GM12878 (cell line): Measurements from ENCODE around the gene C20orf202. TPM values are rescaled to one million over a fixed set of nuclear protein-coding genes. Genes with fewer than 3 reads are reported as not detected.

ENCODE experiments used
- ATAC-seq: fragments of 200-7000 bp; cut with Tn5 transposase; 3 replicates; pipeline ENCODE4 v1.9.1; 2020; ENCODE audit warnings: mild to moderate bottlenecking, moderate library complexity
- BruUV-seq: library from RNA; stranded (reverse); fragments of 400-500 nt; replicated peaks from 2 replicates; lab custom pipeline; 2021; lab: Mats Ljungman, UMichigan
- CTCF ChIA-PET: fragments of 300-600 bp; sonication (Branson Sonifier 250); formaldehyde crosslinking; extraction: SDS; loops from one replicate; lab custom pipeline; 2021; ENCODE audit warnings: inconsistent platforms; lab: Yijun Ruan, JAX
- POLR2A ChIA-PET: fragments of 350-600 bp; formaldehyde crosslinking; extraction: SDS; loops from one replicate; lab custom pipeline; 2021; ENCODE audit warnings: inconsistent platforms; lab: Charles Lee
- RAD21 ChIA-PET: fragments of 300-600 bp; sonication (Branson Sonifier 250); formaldehyde crosslinking; loops from one replicate; lab custom pipeline; 2023; ENCODE audit warnings: antibody characterized with exemption; ENCODE audit not compliant: unreplicated experiment; lab: Charles Lee
- SMC1A ChIA-PET: fragments of 300-600 bp; sonication (Branson Sonifier 250); formaldehyde crosslinking; loops from one replicate; lab custom pipeline; 2023; ENCODE audit not compliant: unreplicated experiment, uncharacterized antibody; lab: Charles Lee
- DNase-seq: peaks from one replicate; pipeline ENCODE4 v3.0.0-alpha.2; 2011; ENCODE audit warnings: low read depth, low spot score
- FAIRE-seq: peaks from 3 replicates; lab custom pipeline; 2011; peaks lifted over from hg19 to GRCh38; lab: Jason Lieb, UNC
- H2AFZ ChIP-seq: 2 replicates; pipeline ENCODE4 v1.6.0; 2011; ENCODE audit warnings: low read depth, low read length, control low read depth; ENCODE audit not compliant: control insufficient read depth
- H3K27ac ChIP-seq: 2 replicates; pipeline ENCODE4 v1.5.1; 2011; ENCODE audit warnings: control low read depth; ENCODE audit not compliant: control insufficient read depth, insufficient read depth
- H3K27me3 ChIP-seq, 2 experiments: replicated peaks in 1 of 2; 2 replicates each; pipeline versions ENCODE4 v1.6.0 to v1.6.1; 2011; ENCODE audit warnings: low read length in 1 of 2; ENCODE audit not compliant: control insufficient read depth in 2 of 2, insufficient read depth in 2 of 2
- H3K36me3 ChIP-seq, 2 experiments: 2 replicates each; pipeline ENCODE4 v1.5.1; 2011; ENCODE audit warnings: low read length in 1 of 2; ENCODE audit not compliant: control insufficient read depth in 2 of 2, insufficient read depth in 2 of 2
- H3K4me1 ChIP-seq: 2 replicates; pipeline ENCODE4 v1.6.1; 2011; ENCODE audit warnings: mild to moderate bottlenecking, low read length, moderate library complexity, mixed read lengths; ENCODE audit not compliant: control insufficient read depth, insufficient read depth
- H3K4me2 ChIP-seq: 2 replicates; pipeline ENCODE4 v1.6.0; 2011; ENCODE audit warnings: control low read depth; ENCODE audit not compliant: control insufficient read depth, insufficient read depth
- H3K4me3 ChIP-seq: fragments of 200-600 bp; sonication (generic); 2 replicates; pipeline ENCODE4 v1.5.1; 2016
- H3K79me2 ChIP-seq: 2 replicates; pipeline ENCODE4 v1.6.0; 2011; ENCODE audit warnings: low read length; ENCODE audit not compliant: control insufficient read depth, insufficient read depth
- H3K9ac ChIP-seq: 2 replicates; pipeline ENCODE4 v1.8.0; 2011; ENCODE audit warnings: low read length, control low read depth, mixed read lengths; ENCODE audit not compliant: control insufficient read depth, insufficient read depth
- H3K9me3 ChIP-seq: replicated peaks from 3 replicates; pipeline ENCODE4 v1.5.1; 2011; ENCODE audit warnings: mild to moderate bottlenecking, low read length; ENCODE audit not compliant: control insufficient read depth, insufficient read depth
- H4K20me1 ChIP-seq: 2 replicates; pipeline ENCODE4 v1.6.0; 2011; ENCODE audit not compliant: control insufficient read depth, insufficient read depth
- BCL11A ChIP-seq: IDR thresholded peaks from 2 replicates; pipeline ENCODE4 v1.6.1; 2011; ENCODE audit warnings: low read depth, low read length
- CREM ChIP-seq: IDR thresholded peaks from 2 replicates; pipeline ENCODE4 v1.6.1; 2014; ENCODE audit warnings: antibody characterized with exemption, low read depth
- CTCF ChIP-seq, 3 experiments: IDR thresholded peaks in 2 of 3; conservative IDR thresholded peaks in 1 of 3; 2 replicates each; pipeline ENCODE4 v1.5.1; 2011; ENCODE audit warnings: low read depth in 3 of 3, low read length in 3 of 3, mild to moderate bottlenecking in 3 of 3, control low read depth in 2 of 3, moderate library complexity in 2 of 3, inconsistent platforms in 1 of 3, mixed read lengths in 1 of 3; ENCODE audit not compliant: control insufficient read depth in 2 of 3, insufficient read depth in 1 of 3; ENCODE audit errors: extremely low read depth in 1 of 3
- MEF2B ChIP-seq: fragments of 450-650 bp; IDR thresholded peaks from 2 replicates; pipeline ENCODE4 v1.6.1; 2018; ENCODE audit warnings: mild to moderate bottlenecking, moderate library complexity; ENCODE audit not compliant: partially characterized antibody, poor library complexity, severe bottlenecking
- NR2C1 ChIP-seq: fragments of 450-650 bp; IDR thresholded peaks from 2 replicates; pipeline ENCODE4 v1.6.1; 2017; ENCODE audit warnings: antibody characterized with exemption, mild to moderate bottlenecking, moderate library complexity
- POLR2A ChIP-seq: IDR thresholded peaks from 2 replicates; pipeline ENCODE4 v1.6.1; 2011; ENCODE audit warnings: low read depth, mild to moderate bottlenecking, low read length
- SRF ChIP-seq, 2 experiments: IDR thresholded peaks; 2 replicates each; pipeline ENCODE4 v1.6.1; 2011; ENCODE audit warnings: low read depth in 2 of 2, low read length in 2 of 2, mild to moderate bottlenecking in 1 of 2, moderate library complexity in 1 of 2
- ZBED1 ChIP-seq: IDR thresholded peaks from 2 replicates; pipeline ENCODE4 v1.6.1; 2016; ENCODE audit warnings: borderline replicate concordance
- ZSCAN29 ChIP-seq: fragments of 450-650 bp; IDR thresholded peaks from 2 replicates; pipeline ENCODE4 v1.6.1; 2017; ENCODE audit warnings: mild to moderate bottlenecking, moderate library complexity
- WGBS: methylation state at CpG from one replicate; pipeline ENCODE4 v1.1.6; 2016; ENCODE audit warnings: low lambda C conversion rate; ENCODE audit not compliant: insufficient replicate concordance, insufficient coverage; ENCODE audit errors: missing lambda C conversion rate; 5-methylcytosine and 5-hydroxymethylcytosine counted together
- in situ Hi-C: fragments of 300-500 bp; cut with MboI; formaldehyde crosslinking; loops from 9 replicates; pipeline ENCODE4 v1.14.3; 2018; ENCODE audit warnings: mixed read lengths
- intact Hi-C: fragments of 100-400 bp; cut with micrococcal nuclease; formaldehyde crosslinking; loops from one replicate; pipeline ENCODE4 v1.14.2; 2022; ENCODE audit not compliant: unreplicated experiment
- polyA plus RNA-seq, 11 experiments: library from polyadenylated mRNA; depleted of rRNA in 4 of 11; unstranded in 6 of 11; stranded (reverse) in 5 of 11; fragments of >200 nt; fragmentation: Nextera tagmentation in 4 of 11; fragmentation: Illumina TruSeq in 1 of 11; extraction: Ambion mirVana in 4 of 11; extraction: Trizol in 1 of 11; gene quantifications; 1 replicate in 1 of 11; 2 replicates in 10 of 11; pipeline versions ENCODE4 v1.2.1 to v1.2.3, GENCODE V29; 2011 to 2016; ENCODE audit warnings: inconsistent platforms in 2 of 11, missing spikeins in 2 of 11, low read depth in 1 of 11
- total RNA-seq, 4 experiments: library from RNA; depleted of rRNA in 3 of 4; stranded (reverse); fragments of >200 nt in 3 of 4; fragmentation: Illumina TruSeq in 1 of 4; extraction: Trizol in 1 of 4; gene quantifications; 2 replicates each; pipeline versions ENCODE4 v1.2.1 to v1.2.3, GENCODE V29; 2013 to 2021
- TF ChIP-seq, protein P1 (sequence below): IDR thresholded peaks from 2 replicates; pipeline ENCODE4 v1.6.1; 2012; ENCODE audit warnings: mild to moderate bottlenecking, low read depth, low read length

Gene C20orf202
- total and polyA plus RNA-seq, 10 of the 15 experiments (the other 5 are each of a cell fraction or from before 2014, with no cell fraction given): 0.04 TPM; not detected in 8

DNA sequence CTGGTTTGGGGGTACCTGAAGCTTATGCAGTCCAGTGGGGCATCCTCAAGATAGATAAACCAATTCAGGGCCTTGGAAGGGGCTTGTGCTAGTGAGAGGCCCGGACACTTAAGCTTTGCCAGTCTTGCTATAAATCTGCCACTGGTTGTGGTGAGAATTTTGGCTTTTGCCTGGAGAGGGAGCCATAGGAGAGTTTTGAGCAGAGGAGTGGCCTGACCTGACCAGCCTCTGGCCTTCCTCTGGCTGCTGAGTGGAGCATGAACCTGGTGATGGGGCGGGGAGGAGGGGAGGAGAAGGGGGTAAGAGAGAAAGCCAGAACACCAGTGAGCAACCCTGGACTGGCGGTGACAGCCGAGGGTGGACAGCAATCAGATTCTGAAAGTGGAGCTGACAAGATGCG is 25.6 kb upstream of the C20orf202 start:
- no peak for DNase-seq
- Histone ChIP-seq H3K79me2 (no peaks in the 10 kb centered on the region), H2AFZ (no peak overlapping the region), H3K4me3 (no peak overlapping the region), H3K4me2 (no peak overlapping the region), H3K4me1 (no peaks in the 10 kb centered on the region), H3K9ac (no peak overlapping the region), H3K36me3 (no peaks in the 10 kb centered on the region; a peak in 1 of 4 replicates), H3K27me3 (no peaks in the 10 kb centered on the region), H4K20me1 (no peaks in the 10 kb centered on the region; the same call in 1 of the 2 replicates), H3K9me3 (no peaks in the 10 kb centered on the region), H3K27ac (no peak overlapping the region)
- FAIRE-seq: no peak
- no peak; the same call in 2 of the 3 replicates for ATAC-seq
- intact Hi-C loops (no loop called here), in situ Hi-C loops (no loop called here)
- ChIA-PET SMC1A (no interaction called here), CTCF (no interaction called here), POLR2A (no interaction called here), RAD21 (no interaction called here)
- BruUV-seq: no TSS peak
- WGBS: 72% methylated on average over 2 of the region's 5 CpGs
- TF ChIP-seq CTCF (IDR thresholded peaks at IDR 0.05 in 2 of 3, conservative IDR thresholded peaks at IDR 0.05 in 1 of 3; ENCODE audit: control insufficient read depth in 2 of 3, extremely low read depth in 1 of 3, insufficient read depth in 1 of 3, low read depth in 3 of 3, low read length in 3 of 3) (peak in 1 of 3 experiments; percentile 17; a peak in 1 of 6 replicates), SRF (IDR thresholded peaks at IDR 0.05; ENCODE audit: low read depth in 2 of 2, low read length in 2 of 2) (no peak)

- H3K27ac ChIP-seq: no peak overlapping the region
- in situ Hi-C loops: no loop called here
- ChIA-PET CTCF (no interaction called here), POLR2A (no interaction called here), RAD21 (no interaction called here), SMC1A (no interaction called here)
- no peaks in the 10 kb centered on the region; the same call in 1 of the 2 replicates for H4K20me1 ChIP-seq
- H3K4me2 ChIP-seq: no peak overlapping the region
- ATAC-seq (no peak), FAIRE-seq (no peak), DNase-seq (no peak)
- H3K9me3 ChIP-seq: no peaks in the 10 kb centered on the region
- intact Hi-C loops: no loop called here
- no peaks in the 10 kb centered on the region; a peak in 1 of 4 replicates for H3K36me3 ChIP-seq
- H3K79me2 ChIP-seq: no peaks in the 10 kb centered on the region
- 95% methylated on average over 3 of the region's 3 CpGs for WGBS
- no peak overlapping the region for H3K9ac ChIP-seq
- no TSS peak for BruUV-seq
- H3K27me3 ChIP-seq: no peaks in the 10 kb centered on the region
- TF ChIP-seq ZSCAN29: no peak
- TF ChIP-seq POLR2A: no peak
- TF ChIP-seq, protein P1, sequence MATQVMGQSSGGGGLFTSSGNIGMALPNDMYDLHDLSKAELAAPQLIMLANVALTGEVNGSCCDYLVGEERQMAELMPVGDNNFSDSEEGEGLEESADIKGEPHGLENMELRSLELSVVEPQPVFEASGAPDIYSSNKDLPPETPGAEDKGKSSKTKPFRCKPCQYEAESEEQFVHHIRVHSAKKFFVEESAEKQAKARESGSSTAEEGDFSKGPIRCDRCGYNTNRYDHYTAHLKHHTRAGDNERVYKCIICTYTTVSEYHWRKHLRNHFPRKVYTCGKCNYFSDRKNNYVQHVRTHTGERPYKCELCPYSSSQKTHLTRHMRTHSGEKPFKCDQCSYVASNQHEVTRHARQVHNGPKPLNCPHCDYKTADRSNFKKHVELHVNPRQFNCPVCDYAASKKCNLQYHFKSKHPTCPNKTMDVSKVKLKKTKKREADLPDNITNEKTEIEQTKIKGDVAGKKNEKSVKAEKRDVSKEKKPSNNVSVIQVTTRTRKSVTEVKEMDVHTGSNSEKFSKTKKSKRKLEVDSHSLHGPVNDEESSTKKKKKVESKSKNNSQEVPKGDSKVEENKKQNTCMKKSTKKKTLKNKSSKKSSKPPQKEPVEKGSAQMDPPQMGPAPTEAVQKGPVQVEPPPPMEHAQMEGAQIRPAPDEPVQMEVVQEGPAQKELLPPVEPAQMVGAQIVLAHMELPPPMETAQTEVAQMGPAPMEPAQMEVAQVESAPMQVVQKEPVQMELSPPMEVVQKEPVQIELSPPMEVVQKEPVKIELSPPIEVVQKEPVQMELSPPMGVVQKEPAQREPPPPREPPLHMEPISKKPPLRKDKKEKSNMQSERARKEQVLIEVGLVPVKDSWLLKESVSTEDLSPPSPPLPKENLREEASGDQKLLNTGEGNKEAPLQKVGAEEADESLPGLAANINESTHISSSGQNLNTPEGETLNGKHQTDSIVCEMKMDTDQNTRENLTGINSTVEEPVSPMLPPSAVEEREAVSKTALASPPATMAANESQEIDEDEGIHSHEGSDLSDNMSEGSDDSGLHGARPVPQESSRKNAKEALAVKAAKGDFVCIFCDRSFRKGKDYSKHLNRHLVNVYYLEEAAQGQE: no peak
- TF ChIP-seq NR2C1: no peak
- TF ChIP-seq MEF2B: no peak
- TF ChIP-seq BCL11A: no peak
- no peak for TF ChIP-seq ZBED1
- TF ChIP-seq CREM: no peak
- no peaks in the 10 kb centered on the region for H3K4me1 ChIP-seq
- H2AFZ ChIP-seq: no peak overlapping the region
- no peak overlapping the region for H3K4me3 ChIP-seq
Measured at GRCh38 chr20:1178103-1178502, 25.2 kb upstream of the C20orf202 start.
